ENCODE data around the gene ABCD1. TPM values are rescaled to one million over a fixed set of nuclear protein-coding genes. Genes with fewer than 3 reads are reported as not detected.

ABCD1 gene
- total RNA-seq, 2 donors from 2014 or later, result 15.2 to 18.0 TPM

DNA sequence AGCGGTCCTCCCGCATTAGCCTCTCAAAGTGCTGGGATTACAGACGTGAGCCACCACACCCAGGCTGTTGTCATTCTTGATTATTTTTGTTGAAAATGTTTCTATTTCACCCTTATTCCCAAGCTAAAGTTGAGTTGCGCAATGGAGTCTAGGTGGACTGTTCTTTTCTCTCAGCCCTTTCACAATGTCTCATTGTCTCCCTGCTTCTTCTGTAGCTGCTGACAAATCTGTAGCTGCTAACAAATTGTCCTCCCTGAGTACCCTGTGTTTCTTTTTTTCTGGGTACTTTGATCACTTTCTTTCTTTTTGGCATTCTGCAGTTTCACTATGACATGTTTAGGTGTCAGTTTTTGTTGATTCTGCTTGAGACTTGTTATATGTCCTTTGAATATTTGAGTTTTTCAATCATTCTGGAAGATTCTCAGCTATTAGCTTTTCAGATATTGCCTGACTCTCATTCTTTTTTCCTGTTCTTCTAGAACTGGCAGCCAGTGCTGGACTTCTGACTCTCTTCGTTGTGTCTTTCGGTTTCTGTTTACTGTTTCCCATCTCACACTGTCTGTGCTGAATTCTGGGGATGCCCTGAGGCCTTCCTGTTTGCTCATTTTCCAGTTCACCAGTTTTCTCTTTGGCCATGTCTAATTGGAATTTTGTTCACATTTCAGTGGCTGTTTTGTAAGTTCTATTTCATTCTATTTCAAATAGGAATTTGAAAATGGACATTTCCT, 6.6 kb downstream of the ABCD1 start:
- H3K9me3 ChIP-seq, result peaks cover 0 to 15% of the 10 kb centered on the region in 2 donors
- no peak overlapping the region for H3K4me3 ChIP-seq
- TF ChIP-seq, protein P1, sequence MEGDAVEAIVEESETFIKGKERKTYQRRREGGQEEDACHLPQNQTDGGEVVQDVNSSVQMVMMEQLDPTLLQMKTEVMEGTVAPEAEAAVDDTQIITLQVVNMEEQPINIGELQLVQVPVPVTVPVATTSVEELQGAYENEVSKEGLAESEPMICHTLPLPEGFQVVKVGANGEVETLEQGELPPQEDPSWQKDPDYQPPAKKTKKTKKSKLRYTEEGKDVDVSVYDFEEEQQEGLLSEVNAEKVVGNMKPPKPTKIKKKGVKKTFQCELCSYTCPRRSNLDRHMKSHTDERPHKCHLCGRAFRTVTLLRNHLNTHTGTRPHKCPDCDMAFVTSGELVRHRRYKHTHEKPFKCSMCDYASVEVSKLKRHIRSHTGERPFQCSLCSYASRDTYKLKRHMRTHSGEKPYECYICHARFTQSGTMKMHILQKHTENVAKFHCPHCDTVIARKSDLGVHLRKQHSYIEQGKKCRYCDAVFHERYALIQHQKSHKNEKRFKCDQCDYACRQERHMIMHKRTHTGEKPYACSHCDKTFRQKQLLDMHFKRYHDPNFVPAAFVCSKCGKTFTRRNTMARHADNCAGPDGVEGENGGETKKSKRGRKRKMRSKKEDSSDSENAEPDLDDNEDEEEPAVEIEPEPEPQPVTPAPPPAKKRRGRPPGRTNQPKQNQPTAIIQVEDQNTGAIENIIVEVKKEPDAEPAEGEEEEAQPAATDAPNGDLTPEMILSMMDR (IDR thresholded peaks at IDR 0.05), result no peak
- H3K4me1 ChIP-seq, result peaks cover 0 to 28% of the 10 kb centered on the region in 2 donors
- DNase-seq (ENCODE audit: low spot score), result no peak
- H3K27ac ChIP-seq, result no peak overlapping the region
- no peaks in the 10 kb centered on the region for H3K27me3 ChIP-seq
- H3K36me3 ChIP-seq, result no peaks in the 10 kb centered on the region

DNA sequence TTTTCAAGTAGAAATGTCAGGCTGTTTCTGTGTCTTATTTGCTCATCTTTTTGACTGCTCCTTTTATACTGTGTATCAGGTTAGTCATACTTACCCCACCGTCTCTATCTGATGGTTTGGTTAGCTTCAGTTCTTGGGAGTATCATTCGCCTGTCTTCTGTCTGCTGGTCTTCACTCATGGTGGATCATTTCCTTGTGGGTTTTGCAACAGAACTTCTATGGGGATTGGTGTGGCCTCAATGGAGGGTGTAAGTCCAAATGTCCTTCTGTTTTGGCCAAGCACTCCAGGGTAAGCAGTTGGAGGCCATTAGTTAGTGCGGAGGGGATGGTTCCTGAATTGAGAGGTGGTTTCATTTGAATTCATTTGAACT, 7.2 kb downstream of the ABCD1 start:
- Histone ChIP-seq H3K27ac (no peak overlapping the region), H3K27me3 (no peaks in the 10 kb centered on the region), H3K36me3 (no peaks in the 10 kb centered on the region), H3K4me3 (no peak overlapping the region), H3K9me3 (peaks cover 0 to 15% of the 10 kb centered on the region in 2 donors), H3K4me1 (peaks cover 0 to 23% of the 10 kb centered on the region in 2 donors)
- no peak for DNase-seq (ENCODE audit: low spot score)
- TF ChIP-seq, protein P1 (IDR thresholded peaks at IDR 0.05), result no peak

- Histone ChIP-seq H3K4me1 (peaks cover 0 to 17% of the 10 kb centered on the region in 2 donors), H3K4me3 (no peak overlapping the region), H3K27ac (no peak overlapping the region), H3K27me3 (no peaks in the 10 kb centered on the region), H3K9me3 (peaks cover 0 to 15% of the 10 kb centered on the region in 2 donors), H3K36me3 (no peaks in the 10 kb centered on the region)
- no peak for DNase-seq (ENCODE audit: low spot score)
- TF ChIP-seq, protein P1 (IDR thresholded peaks at IDR 0.05), result no peak
These were observed 7.7 kb downstream of the ABCD1 start for GRCh38 chrX:153732401-153732800.

- Histone ChIP-seq H3K4me3 (no peak overlapping the region), H3K27ac (no peak overlapping the region), H3K9me3 (peaks cover 0 to 15% of the 10 kb centered on the region in 2 donors), H3K27me3 (no peaks in the 10 kb centered on the region), H3K36me3 (no peaks in the 10 kb centered on the region), H3K4me1 (peaks cover 0 to 4% of the 10 kb centered on the region in 2 donors)
- TF ChIP-seq, protein P1 (IDR thresholded peaks at IDR 0.05), result no peak
- DNase-seq (ENCODE audit: low spot score), result no peak
These were observed 9.1 kb downstream of the ABCD1 start for GRCh38 chrX:153733651-153734240.

GRCh38 chrX:153734871-153735270, 10.2 kb downstream of the ABCD1 start:
- peaks cover 0 to 15% of the 10 kb centered on the region in 2 donors for H3K9me3 ChIP-seq
- H3K27ac ChIP-seq, result no peak overlapping the region
- H3K36me3 ChIP-seq, result no peaks in the 10 kb centered on the region
- no peak for DNase-seq (ENCODE audit: low spot score)
- H3K4me3 ChIP-seq, result no peak overlapping the region
- H3K27me3 ChIP-seq, result no peaks in the 10 kb centered on the region
- TF ChIP-seq, protein P1 (IDR thresholded peaks at IDR 0.05), result no peak
- H3K4me1 ChIP-seq, result no peaks in the 10 kb centered on the region

All from right atrium auricular region (tissue), 2 donors.